HG03457 (cell line): ENCODE measurements around the gene DCANP1.
A peak's percentile ranks its signal among the peaks of the same experiment; 100 is the strongest.

Experiments used
- ATAC-seq: cut with Tn5 transposase; IDR thresholded peaks from one replicate; pipeline ENCODE4 v1.9.1; 2021; ENCODE audit warnings: moderate number of reproducible peaks; ENCODE audit not compliant: unreplicated experiment

The DCANP1 gene

GRCh38 chr5:135426102-135427082, 20.8 kb downstream of the DCANP1 start:
- no peak for ATAC-seq

GRCh38 chr5:135425641-135426040, 21.5 kb downstream of the DCANP1 start:
- ATAC-seq, result no peak

- ATAC-seq, result no peak
These were observed 23.3 kb downstream of the DCANP1 start for GRCh38 chr5:135423846-135424168.

GRCh38 chr5:135423146-135423845, 23.9 kb downstream of the DCANP1 start:
- no peak for ATAC-seq

GRCh38 chr5:135422419-135422818, 24.7 kb downstream of the DCANP1 start:
- no peak for ATAC-seq

- ATAC-seq, result no peak
These were observed 30.1 kb downstream of the DCANP1 start for GRCh38 chr5:135417083-135417482.

GRCh38 chr5:135405082-135405481, 42.1 kb downstream of the DCANP1 start:
- no peak for ATAC-seq

GRCh38 chr5:135402031-135402430, 45.1 kb downstream of the DCANP1 start:
- ATAC-seq, result no peak

- ATAC-seq, result no peak
These were observed 46.3 kb downstream of the DCANP1 start for GRCh38 chr5:135400866-135401265.

GRCh38 chr5:135399794-135400542, 47.2 kb downstream of the DCANP1 start:
- no peak for ATAC-seq

- peak; percentile 71 for ATAC-seq
These were observed 48.0 kb downstream of the DCANP1 start, which contains the start of gene MACROH2A1 for GRCh38 chr5:135398855-135399793. Gene MACROH2A1 (minus strand): TSS chr5:135399231. CDS start chr5:135389093, 10,138 bp downstream.

- peak; percentile 10 for ATAC-seq
These were observed 48.8 kb downstream of the DCANP1 start for GRCh38 chr5:135398160-135398854.

- no peak for ATAC-seq
These were observed 50.1 kb downstream of the DCANP1 start for GRCh38 chr5:135397084-135397483.

- ATAC-seq, result no peak
These were observed 50.6 kb downstream of the DCANP1 start for GRCh38 chr5:135396459-135397055.

GRCh38 chr5:135395866-135396265, 51.3 kb downstream of the DCANP1 start:
- no peak for ATAC-seq

GRCh38 chr5:135395451-135395850, 51.7 kb downstream of the DCANP1 start:
- no peak for ATAC-seq
